ENCODE results near the gene BLID. TPM values are rescaled to one million over a fixed set of nuclear protein-coding genes. Genes with fewer than 3 reads are reported as not detected.

Gene BLID
- total RNA-seq, 2 experiments from 2014 or later, result not detected

DNA sequence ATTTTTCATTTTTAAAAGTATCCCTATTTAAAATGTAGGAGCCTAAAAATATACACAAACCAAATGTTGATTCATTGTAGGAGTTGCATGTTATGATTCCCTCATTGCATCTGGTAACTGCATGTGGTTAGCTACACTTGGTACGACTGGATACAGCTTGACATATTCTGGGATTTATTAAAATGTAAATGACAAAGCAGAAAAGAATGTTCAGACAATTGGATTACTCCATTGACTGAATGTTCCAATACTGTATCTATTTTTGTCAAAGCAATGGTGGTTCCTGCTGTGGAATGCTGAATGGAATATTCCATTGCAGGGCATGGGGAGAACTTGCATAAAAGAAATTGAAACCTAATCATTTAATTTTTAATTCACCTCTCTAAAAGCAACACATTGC lies 30.8 kb downstream of the BLID start:
- intact Hi-C loops (cut with micrococcal nuclease), result no loop called here
- H3K27ac Mint-ChIP-seq, result no peak overlapping the region
- CTCF ChIA-PET, result no interaction called here
- no peaks in the 10 kb centered on the region for H3K9me3 Mint-ChIP-seq
- no peak overlapping the region for H3K4me3 Mint-ChIP-seq
- H3K4me1 Mint-ChIP-seq (ENCODE audit: low read depth), result no peaks in the 10 kb centered on the region
- no peak for DNase-seq
- H3K36me3 Mint-ChIP-seq (ENCODE audit: low read depth), result no peaks in the 10 kb centered on the region
- peaks cover 7% of the 10 kb centered on the region for H3K27me3 Mint-ChIP-seq (ENCODE audit: low read depth)

DNA sequence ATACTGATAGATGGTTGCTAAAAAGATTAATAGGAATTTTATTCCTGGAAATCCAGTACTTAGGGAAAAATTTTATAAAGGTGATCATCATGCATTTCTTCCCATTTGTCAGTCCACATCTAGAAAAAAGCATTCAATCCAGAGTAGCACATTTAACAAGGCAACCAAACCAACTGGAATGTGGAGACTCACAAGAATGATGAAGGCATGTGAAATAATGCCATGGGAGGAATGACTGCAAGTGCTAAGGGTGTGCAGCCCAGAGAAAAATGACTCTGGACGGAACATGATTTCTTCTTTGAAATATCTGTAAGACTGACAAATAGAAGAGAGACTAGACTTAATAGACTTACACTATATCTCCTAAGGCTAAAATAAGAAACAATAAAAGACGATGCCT lies 33.8 kb downstream of the BLID start:
- Mint-ChIP-seq H3K9me3 (no peaks in the 10 kb centered on the region), H3K27me3 (ENCODE audit: low read depth) (peaks cover 2% of the 10 kb centered on the region), H3K36me3 (ENCODE audit: low read depth) (no peaks in the 10 kb centered on the region), H3K27ac (no peak overlapping the region), H3K4me1 (ENCODE audit: low read depth) (no peaks in the 10 kb centered on the region), H3K4me3 (no peak overlapping the region)
- CTCF ChIA-PET, result no interaction called here
- DNase-seq, result no peak
- intact Hi-C loops (cut with micrococcal nuclease), result no loop called here

DNA sequence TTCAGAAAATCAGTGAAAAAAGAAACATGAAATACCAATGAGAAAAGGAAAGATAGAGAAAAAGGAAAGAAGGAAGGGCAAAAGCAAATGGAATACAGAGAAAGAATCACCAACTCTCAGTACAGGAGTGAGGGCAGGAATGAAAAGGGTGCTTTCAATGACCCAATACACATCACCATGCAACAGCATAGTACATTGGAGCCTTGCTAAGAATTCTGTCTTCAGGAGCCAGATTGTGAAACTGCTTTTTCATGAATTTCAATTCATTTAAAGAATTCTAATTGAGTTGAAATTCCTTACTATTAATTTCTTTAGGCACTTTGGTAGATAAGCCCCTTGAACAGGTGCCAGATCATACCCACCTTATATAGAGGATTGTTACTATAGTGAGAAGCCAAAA lies 34.9 kb downstream of the BLID start:
- no peaks in the 10 kb centered on the region for H3K9me3 Mint-ChIP-seq
- intact Hi-C loops (cut with micrococcal nuclease), result no loop called here
- H3K36me3 Mint-ChIP-seq (ENCODE audit: low read depth), result no peaks in the 10 kb centered on the region
- no peak overlapping the region for H3K4me3 Mint-ChIP-seq
- no peak overlapping the region for H3K27ac Mint-ChIP-seq
- H3K4me1 Mint-ChIP-seq (ENCODE audit: low read depth), result no peaks in the 10 kb centered on the region
- no peak for DNase-seq
- CTCF ChIA-PET, result no interaction called here
- peaks cover 4% of the 10 kb centered on the region for H3K27me3 Mint-ChIP-seq (ENCODE audit: low read depth)

DNA sequence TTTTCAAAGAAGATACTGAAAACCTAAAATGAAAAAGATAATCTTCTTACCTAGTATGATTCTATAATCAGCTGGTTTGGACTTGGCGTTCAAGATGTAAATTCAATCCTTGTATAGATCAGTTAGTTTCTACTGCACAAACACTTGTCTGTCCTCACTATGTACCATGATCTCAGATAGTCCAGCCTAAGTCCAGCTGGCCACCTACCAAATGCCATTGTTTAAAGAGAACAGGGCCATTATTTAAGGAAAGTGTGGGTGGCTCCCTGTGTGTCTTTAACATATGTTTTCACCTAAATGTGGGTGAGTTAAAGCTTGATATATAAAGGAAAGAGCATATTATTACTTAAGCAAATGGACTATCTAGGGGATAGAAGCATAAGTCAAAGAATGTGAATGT lies 38.6 kb downstream of the BLID start:
- intact Hi-C loops (cut with micrococcal nuclease), result no loop called here
- Mint-ChIP-seq H3K27ac (no peak overlapping the region), H3K4me3 (no peak overlapping the region), H3K27me3 (ENCODE audit: low read depth) (peaks cover 2% of the 10 kb centered on the region), H3K36me3 (ENCODE audit: low read depth) (no peaks in the 10 kb centered on the region), H3K4me1 (ENCODE audit: low read depth) (no peaks in the 10 kb centered on the region), H3K9me3 (no peaks in the 10 kb centered on the region)
- CTCF ChIA-PET, result no interaction called here
- DNase-seq, result no peak

DNA sequence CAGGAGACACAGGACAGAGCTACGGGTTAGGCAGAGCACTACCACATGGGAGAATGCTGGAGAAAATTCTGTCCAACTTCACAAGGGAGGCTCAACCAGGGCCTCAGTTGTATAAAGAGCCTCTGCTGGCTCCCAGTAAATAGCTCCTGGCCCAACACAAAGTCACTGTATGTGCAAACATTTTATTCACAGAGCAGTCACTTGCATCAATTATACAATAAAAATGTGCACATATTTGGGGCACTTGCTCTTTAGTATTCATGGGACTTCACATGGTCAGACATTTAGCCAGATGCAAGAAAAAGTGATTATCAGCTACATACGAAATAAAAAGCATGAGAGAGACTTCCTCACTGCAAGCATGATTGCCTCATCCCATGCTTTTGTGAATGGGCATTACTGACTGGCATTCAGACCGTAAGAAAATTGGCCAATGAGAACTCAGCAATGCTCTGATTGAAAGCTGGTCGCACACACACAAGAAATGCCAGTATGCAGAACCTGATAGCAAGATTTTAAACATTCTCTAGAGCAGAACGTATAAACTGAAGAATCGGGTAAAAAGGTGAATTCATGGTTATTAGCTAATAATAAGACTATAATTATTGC lies 39.4 kb downstream of the BLID start:
- H3K4me3 Mint-ChIP-seq, result no peak overlapping the region
- no peak overlapping the region for H3K27ac Mint-ChIP-seq
- H3K36me3 Mint-ChIP-seq (ENCODE audit: low read depth), result no peaks in the 10 kb centered on the region
- intact Hi-C loops (cut with micrococcal nuclease), result no loop called here
- DNase-seq, result no peak
- CTCF ChIA-PET, result no interaction called here
- H3K4me1 Mint-ChIP-seq (ENCODE audit: low read depth), result no peaks in the 10 kb centered on the region
- no peaks in the 10 kb centered on the region for H3K9me3 Mint-ChIP-seq
- peaks cover 2% of the 10 kb centered on the region for H3K27me3 Mint-ChIP-seq (ENCODE audit: low read depth)

DNA sequence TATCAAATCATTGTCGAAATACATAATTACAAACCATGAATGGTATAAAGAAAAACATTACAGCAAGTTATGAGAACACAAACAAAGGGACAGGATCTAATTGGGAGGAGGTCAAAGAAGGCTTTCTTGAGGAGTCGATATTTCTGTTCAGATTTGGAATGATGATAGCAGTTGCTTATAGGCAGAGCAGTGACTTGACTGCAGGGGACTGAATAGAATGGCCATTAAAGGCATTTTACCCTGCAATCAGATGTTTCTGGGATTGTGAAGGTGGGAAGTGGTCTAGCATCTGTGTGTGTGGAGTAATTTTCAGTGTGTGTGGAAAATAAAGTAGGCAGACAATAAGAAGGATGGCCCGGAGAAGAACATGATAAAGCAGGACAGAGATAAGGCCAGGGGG lies 41.0 kb downstream of the BLID start:
- H3K4me3 Mint-ChIP-seq, result no peak overlapping the region
- H3K36me3 Mint-ChIP-seq (ENCODE audit: low read depth), result no peaks in the 10 kb centered on the region
- peaks cover 3% of the 10 kb centered on the region for H3K27me3 Mint-ChIP-seq (ENCODE audit: low read depth)
- no peak overlapping the region for H3K27ac Mint-ChIP-seq
- H3K9me3 Mint-ChIP-seq, result no peaks in the 10 kb centered on the region
- CTCF ChIA-PET, result interaction anchor here (1.4 kb wide), 1 partner anchor 34 kb away, joined by 3 read pairs; no protein-coding TSS in a partner anchor
- DNase-seq, result no peak
- intact Hi-C loops (cut with micrococcal nuclease), result no loop called here
- no peaks in the 10 kb centered on the region for H3K4me1 Mint-ChIP-seq (ENCODE audit: low read depth)

DNA sequence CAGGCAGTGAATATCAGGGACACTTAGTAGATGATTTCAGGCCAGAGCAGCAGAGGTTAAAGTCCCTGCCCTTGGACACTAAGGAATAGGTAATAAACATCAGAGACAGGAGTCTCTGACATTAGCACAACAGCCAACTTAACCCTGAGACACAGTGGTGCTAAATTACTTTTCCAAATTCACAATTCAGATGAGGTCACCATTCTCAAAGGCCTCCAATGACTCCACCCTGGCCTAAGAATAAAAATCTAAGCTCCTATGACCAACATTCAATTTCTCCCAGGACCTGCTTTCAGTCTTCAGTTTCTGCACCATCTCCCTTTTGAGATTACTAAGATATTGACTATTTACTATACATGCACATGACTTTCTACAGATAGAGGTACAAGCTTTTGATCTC lies 42.0 kb downstream of the BLID start:
- CTCF ChIA-PET, result interaction anchor here (1.4 kb wide), 1 partner anchor 35 kb away, joined by 3 read pairs; no protein-coding TSS in a partner anchor
- no peak overlapping the region for H3K4me3 Mint-ChIP-seq
- no peaks in the 10 kb centered on the region for H3K36me3 Mint-ChIP-seq (ENCODE audit: low read depth)
- no peaks in the 10 kb centered on the region for H3K4me1 Mint-ChIP-seq (ENCODE audit: low read depth)
- intact Hi-C loops (cut with micrococcal nuclease), result no loop called here
- peaks cover 8% of the 10 kb centered on the region for H3K27me3 Mint-ChIP-seq (ENCODE audit: low read depth)
- no peak overlapping the region for H3K27ac Mint-ChIP-seq
- no peaks in the 10 kb centered on the region for H3K9me3 Mint-ChIP-seq
- DNase-seq, result no peak

DNA sequence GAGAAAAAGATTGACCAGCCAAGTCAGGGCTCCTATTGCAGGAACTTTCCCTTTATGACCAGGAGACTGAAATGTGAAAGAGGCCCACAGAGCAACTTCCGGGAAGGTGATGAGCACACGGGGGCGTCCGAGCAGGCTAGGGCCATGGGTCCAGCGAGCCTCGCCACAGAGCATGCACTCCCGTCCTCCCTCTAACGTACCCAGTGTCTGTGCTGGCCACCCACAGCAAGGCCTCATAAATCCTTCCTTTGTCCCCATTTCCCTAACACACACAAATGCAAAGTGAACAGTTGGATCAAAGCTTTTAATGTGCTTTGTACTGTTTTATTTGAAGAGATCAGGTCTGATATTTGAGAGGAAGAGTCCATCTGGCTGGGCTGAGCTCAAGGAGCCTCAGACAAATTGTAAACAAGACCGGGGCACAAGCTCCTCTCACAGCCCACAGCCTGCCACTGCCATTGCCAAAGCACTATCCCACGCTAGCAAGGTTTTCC lies 44.3 kb downstream of the BLID start:
- Mint-ChIP-seq H3K4me1 (ENCODE audit: low read depth) (no peaks in the 10 kb centered on the region), H3K9me3 (no peaks in the 10 kb centered on the region), H3K4me3 (no peak overlapping the region), H3K27me3 (ENCODE audit: low read depth) (peaks cover 6% of the 10 kb centered on the region), H3K27ac (no peak overlapping the region), H3K36me3 (ENCODE audit: low read depth) (no peaks in the 10 kb centered on the region)
- CTCF ChIA-PET, result interaction anchor here (0.6 kb wide), 2 partner anchors 230 to 235 kb away, joined by 3 read pairs; no protein-coding TSS in a partner anchor
- no peak for DNase-seq
- intact Hi-C loops (cut with micrococcal nuclease), result no loop called here

DNA sequence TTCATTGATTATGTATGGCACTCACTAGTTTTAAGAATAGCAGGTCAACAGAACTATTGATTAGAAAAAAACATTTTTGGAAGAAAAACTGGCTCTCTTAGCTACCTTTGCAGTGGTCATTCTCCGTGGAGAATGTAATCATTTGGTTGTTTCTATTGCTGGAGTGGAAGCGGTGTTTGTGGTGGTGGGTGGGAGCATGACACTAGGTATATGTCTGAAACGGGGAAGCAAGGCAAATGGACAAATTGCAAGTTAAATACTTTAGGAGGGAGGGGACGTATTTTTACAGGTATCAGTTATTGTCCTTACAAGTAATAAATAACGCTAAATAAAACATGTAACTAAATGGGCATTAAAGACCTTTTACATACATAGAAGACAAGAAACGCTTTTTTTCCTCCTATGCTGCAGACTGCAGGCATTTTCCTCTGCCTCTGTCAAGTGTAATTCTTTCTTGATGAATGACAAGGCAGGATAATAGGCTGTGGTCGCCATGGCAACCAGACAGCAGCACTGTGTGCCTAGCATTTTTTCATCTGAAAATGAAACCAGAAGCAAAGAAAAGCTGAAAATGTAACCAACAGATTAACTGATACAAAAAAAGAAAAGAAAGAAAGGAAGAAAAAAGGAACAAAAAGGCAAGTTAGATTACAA lies 46.2 kb downstream of the BLID start:
- CTCF ChIA-PET, result no interaction called here
- peak; percentile 5 for DNase-seq
- Mint-ChIP-seq H3K27ac (no peak overlapping the region), H3K36me3 (ENCODE audit: low read depth) (no peaks in the 10 kb centered on the region), H3K9me3 (no peaks in the 10 kb centered on the region), H3K27me3 (ENCODE audit: low read depth) (peaks cover 6% of the 10 kb centered on the region), H3K4me3 (no peak overlapping the region), H3K4me1 (ENCODE audit: low read depth) (no peaks in the 10 kb centered on the region)
- intact Hi-C loops (cut with micrococcal nuclease), result no loop called here

DNA sequence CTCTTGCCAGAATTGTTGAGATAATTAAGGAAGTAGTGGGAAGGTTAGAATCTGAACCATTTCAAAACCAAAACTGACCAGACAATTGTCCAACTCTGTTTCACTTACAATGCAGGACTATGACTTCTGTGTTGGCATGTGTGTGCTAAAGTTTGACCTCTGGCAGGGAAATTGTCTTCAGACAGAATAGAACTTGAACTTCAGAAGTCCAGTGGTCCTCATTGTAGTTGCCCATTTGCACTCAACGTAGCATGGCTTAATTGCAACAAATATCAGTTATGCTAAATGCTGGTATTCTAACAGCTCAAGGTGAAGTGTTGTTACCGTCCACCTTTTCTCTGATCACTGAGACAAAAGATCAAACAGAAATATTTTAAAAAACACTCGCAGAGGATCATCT lies 47.2 kb downstream of the BLID start:
- CTCF ChIA-PET, result no interaction called here
- Mint-ChIP-seq H3K4me3 (no peak overlapping the region), H3K4me1 (ENCODE audit: low read depth) (no peaks in the 10 kb centered on the region)

DNA sequence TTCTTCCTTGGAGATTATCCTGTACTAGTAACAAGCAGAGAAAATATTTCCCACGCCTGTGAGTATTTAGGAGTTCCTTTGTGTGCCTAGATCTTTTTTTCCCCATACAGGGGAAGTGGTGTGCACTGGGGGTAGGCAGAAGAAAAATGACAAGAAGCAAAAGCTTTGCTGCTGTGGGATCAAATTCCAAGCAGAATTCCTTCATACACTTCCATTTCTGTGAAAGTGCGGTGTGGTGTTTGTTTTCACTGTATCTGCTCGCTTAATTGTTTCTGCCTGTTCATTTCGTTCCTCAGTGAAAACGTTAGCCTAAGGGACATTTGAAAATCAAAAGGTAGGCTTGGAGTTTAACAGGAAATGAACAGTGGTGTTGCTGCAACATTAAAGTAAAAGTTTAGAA lies 47.9 kb downstream of the BLID start:
- no peak overlapping the region for H3K4me3 Mint-ChIP-seq
- CTCF ChIA-PET, result interaction anchor here (0.6 kb wide), 1 partner anchor 15 kb away, joined by 3 read pairs; no protein-coding TSS in a partner anchor
- no peaks in the 10 kb centered on the region for H3K4me1 Mint-ChIP-seq (ENCODE audit: low read depth)
- intact Hi-C loops (cut with micrococcal nuclease), result no loop called here
- no peak for DNase-seq
- no peak overlapping the region for H3K27ac Mint-ChIP-seq
- H3K36me3 Mint-ChIP-seq (ENCODE audit: low read depth), result no peaks in the 10 kb centered on the region
- peaks cover 6% of the 10 kb centered on the region for H3K27me3 Mint-ChIP-seq (ENCODE audit: low read depth)
- no peaks in the 10 kb centered on the region for H3K9me3 Mint-ChIP-seq

More for the DNA sequence above, 47.2 kb downstream of the BLID start:
- H3K9me3 Mint-ChIP-seq, result no peaks in the 10 kb centered on the region
- no peak for DNase-seq
- H3K36me3 Mint-ChIP-seq (ENCODE audit: low read depth), result no peaks in the 10 kb centered on the region
- H3K27ac Mint-ChIP-seq, result no peak overlapping the region
- intact Hi-C loops (cut with micrococcal nuclease), result no loop called here
- H3K27me3 Mint-ChIP-seq (ENCODE audit: low read depth), result peaks cover 6% of the 10 kb centered on the region

All from activated naive CD4-positive, alpha-beta T cell treated with anti-CD3 and anti-CD28 coated beads for 36 hours (primary cell).